Activated CD4-positive, alpha-beta memory T cell treated with anti-CD3 and anti-CD28 coated beads for 36 hours (primary cell): ENCODE data around the gene CRIM1. TPM values are rescaled to one million over a fixed set of nuclear protein-coding genes. Genes with fewer than 3 reads are reported as not detected.
"Not testable (repeated sequence)": the region's sequence is repeated elsewhere in the genome, so short reads cannot be mapped to it uniquely, and the experiment has no call there.

ENCODE experiments used
- CTCF ChIA-PET: fragments of 350-600 bp; sonication (Branson Sonifier 250); formaldehyde crosslinking; loops from one replicate; lab custom pipeline; 2021; ENCODE audit warnings: antibody characterized with exemption, inconsistent platforms; lab: Charles Lee
- POLR2A ChIA-PET: fragments of 350-600 bp; sonication (Branson Sonifier 250); formaldehyde crosslinking; loops from one replicate; lab custom pipeline; 2021; ENCODE audit warnings: antibody characterized with exemption; lab: Charles Lee
- DNase-seq: peaks from one replicate; pipeline ENCODE4 v3.0.0-alpha.2; 2020
- H3K27ac Mint-ChIP-seq: one replicate; pipeline ENCODE4 v1.8.0; 2021; ENCODE audit warnings: mixed read lengths
- H3K27me3 Mint-ChIP-seq: one replicate; pipeline ENCODE4 v1.8.0; 2021; ENCODE audit warnings: mixed read lengths
- H3K36me3 Mint-ChIP-seq: one replicate; pipeline ENCODE4 v1.8.0; 2021; ENCODE audit warnings: mixed read lengths
- H3K4me1 Mint-ChIP-seq: one replicate; pipeline ENCODE4 v1.8.0; 2021; ENCODE audit warnings: low read depth, mixed read lengths
- H3K4me3 Mint-ChIP-seq: one replicate; pipeline ENCODE4 v1.8.0; 2021; ENCODE audit warnings: mild to moderate bottlenecking, mixed read lengths
- H3K9me3 Mint-ChIP-seq: one replicate; pipeline ENCODE4 v1.8.0; 2021; ENCODE audit warnings: mixed read lengths
- intact Hi-C: fragments of 100-400 bp; cut with micrococcal nuclease; formaldehyde crosslinking; loops from one replicate; pipeline ENCODE4 v1.15.1; 2023
- total RNA-seq, 2 experiments: library from RNA; stranded (reverse); gene quantifications; one replicate each; pipeline ENCODE4 v1.2.3, GENCODE V29; 2021

Gene CRIM1
- 1 to 10 TPM; 5.3 to 5.5 TPM for total RNA-seq

GRCh38 chr2:36355151-36355889, at the start of gene CRIM1:
TSS of gene CRIM1 (plus strand) at chr2:36355778. CDS start at chr2:36356293, 515 bp downstream.
- intact Hi-C loops, result loop anchor here (5.0 kb wide), 3 partner anchors 107 to 378 kb away; partner anchors contain the start of gene FEZ2
- H3K4me1 Mint-ChIP-seq, result peaks cover 35% of the 10 kb centered on the region
- no peaks in the 10 kb centered on the region for H3K9me3 Mint-ChIP-seq
- peaks cover 40% of the 10 kb centered on the region for H3K27me3 Mint-ChIP-seq
- peak within 1 kb of the TSS; percentile 73 for H3K4me3 Mint-ChIP-seq
- ChIA-PET CTCF (interaction anchor here (0.6 to 1.3 kb wide), 3 partner anchors 163 to 383 kb away, joined by 3 to 5 read pairs (median 3); no protein-coding TSS in a partner anchor), POLR2A (no interaction called here)
- peak; percentile 69 for DNase-seq
- H3K27ac Mint-ChIP-seq, result no peak within 1 kb of the TSS
- H3K36me3 Mint-ChIP-seq, result no peaks in the 10 kb centered on the region

- H3K4me1 Mint-ChIP-seq, result peaks cover 25% of the 10 kb centered on the region
- no peak overlapping the region for H3K4me3 Mint-ChIP-seq
- intact Hi-C loops, result no loop called here
- H3K27ac Mint-ChIP-seq, result no peak overlapping the region
- no peaks in the 10 kb centered on the region for H3K9me3 Mint-ChIP-seq
- CTCF ChIA-PET, result no interaction called here
- DNase-seq, result no peak
- peaks cover 1% of the 10 kb centered on the region for H3K36me3 Mint-ChIP-seq
- peaks cover 2% of the 10 kb centered on the region for H3K27me3 Mint-ChIP-seq
- POLR2A ChIA-PET, result no interaction called here
These were observed 48.1 kb upstream of the CRIM1 start for GRCh38 chr2:36307441-36307840.

- POLR2A ChIA-PET, result interaction anchor here (1.5 kb wide), 1 partner anchor 16 kb away, joined by 4 read pairs; no protein-coding TSS in a partner anchor
- peaks cover 25% of the 10 kb centered on the region for H3K4me1 Mint-ChIP-seq
- not testable (repeated sequence) for DNase-seq, H3K27ac Mint-ChIP-seq, H3K9me3 Mint-ChIP-seq, H3K27me3 Mint-ChIP-seq, H3K36me3 Mint-ChIP-seq, H3K4me3 Mint-ChIP-seq
- CTCF ChIA-PET, result interaction anchor here (0.9 to 1.6 kb wide), 4 partner anchors 42 to 70 kb away, joined by 3 to 5 read pairs (median 4); no protein-coding TSS in a partner anchor
- intact Hi-C loops, result loop anchor here (1.0 to 2.0 kb wide), 3 partner anchors 33 to 163 kb away; no protein-coding TSS in a partner anchor
These were observed 45.1 kb upstream of the CRIM1 start for GRCh38 chr2:36310444-36310843.

- ChIA-PET CTCF (no interaction called here), POLR2A (no interaction called here)
These were observed 37.0 kb upstream of the CRIM1 start for GRCh38 chr2:36318547-36318946.

GRCh38 chr2:36322108-36322507, 33.5 kb upstream of the CRIM1 start:
- Mint-ChIP-seq H3K4me3 (no peak overlapping the region), H3K9me3 (peaks cover 4% of the 10 kb centered on the region), H3K27me3 (peaks cover 7% of the 10 kb centered on the region), H3K36me3 (peaks cover 3% of the 10 kb centered on the region), H3K4me1 (no peaks in the 10 kb centered on the region), H3K27ac (no peak overlapping the region)
- DNase-seq, result no peak
- intact Hi-C loops, result no loop called here
- CTCF ChIA-PET, result interaction anchor here (0.7 kb wide), 1 partner anchor 231 kb away, joined by 3 read pairs; no protein-coding TSS in a partner anchor
- POLR2A ChIA-PET, result no interaction called here

More at GRCh38 chr2:36318547-36318946, 37.0 kb upstream of the CRIM1 start:
- Mint-ChIP-seq H3K4me1 (no peaks in the 10 kb centered on the region), H3K27ac (no peak overlapping the region), H3K36me3 (peaks cover 2% of the 10 kb centered on the region), H3K9me3 (peaks cover 11% of the 10 kb centered on the region), H3K4me3 (no peak overlapping the region), H3K27me3 (peaks cover 5% of the 10 kb centered on the region)
- intact Hi-C loops, result no loop called here
- DNase-seq, result no peak

GRCh38 chr2:36326286-36326685, 29.3 kb upstream of the CRIM1 start:
- intact Hi-C loops, result no loop called here
- no peak for DNase-seq
- CTCF ChIA-PET, result no interaction called here
- Mint-ChIP-seq H3K36me3 (peaks cover 3% of the 10 kb centered on the region), H3K27me3 (peaks cover 7% of the 10 kb centered on the region), H3K9me3 (peaks cover 4% of the 10 kb centered on the region), H3K4me3 (no peak overlapping the region), H3K27ac (no peak overlapping the region), H3K4me1 (no peaks in the 10 kb centered on the region)
- POLR2A ChIA-PET, result no interaction called here

GRCh38 chr2:36329251-36329650, 26.3 kb upstream of the CRIM1 start:
- no peak overlapping the region for H3K27ac Mint-ChIP-seq
- no peaks in the 10 kb centered on the region for H3K9me3 Mint-ChIP-seq
- no peaks in the 10 kb centered on the region for H3K4me1 Mint-ChIP-seq
- H3K36me3 Mint-ChIP-seq, result no peaks in the 10 kb centered on the region
- intact Hi-C loops, result no loop called here
- CTCF ChIA-PET, result no interaction called here
- POLR2A ChIA-PET, result no interaction called here
- peaks cover 2% of the 10 kb centered on the region for H3K27me3 Mint-ChIP-seq
- no peak for DNase-seq
- no peak overlapping the region for H3K4me3 Mint-ChIP-seq

GRCh38 chr2:36329746-36330472, 25.7 kb upstream of the CRIM1 start:
- Mint-ChIP-seq H3K4me1 (no peaks in the 10 kb centered on the region), H3K27ac (no peak overlapping the region), H3K4me3 (no peak overlapping the region), H3K9me3 (no peaks in the 10 kb centered on the region), H3K36me3 (no peaks in the 10 kb centered on the region), H3K27me3 (peaks cover 2% of the 10 kb centered on the region)
- DNase-seq, result no peak
- ChIA-PET CTCF (interaction anchor here (1.3 kb wide), 1 partner anchor 23 kb away, joined by 3 read pairs; no protein-coding TSS in a partner anchor), POLR2A (no interaction called here)
- intact Hi-C loops, result loop anchor here (5.0 kb wide), 1 partner anchor 353 kb away; no protein-coding TSS in a partner anchor

- POLR2A ChIA-PET, result no interaction called here
- no peaks in the 10 kb centered on the region for H3K9me3 Mint-ChIP-seq
- H3K36me3 Mint-ChIP-seq, result no peaks in the 10 kb centered on the region
- H3K4me1 Mint-ChIP-seq, result no peaks in the 10 kb centered on the region
- intact Hi-C loops, result loop anchor here (5.0 kb wide), 1 partner anchor 353 kb away; no protein-coding TSS in a partner anchor
- no peak overlapping the region for H3K27ac Mint-ChIP-seq
- no peak for DNase-seq
- CTCF ChIA-PET, result interaction anchor here (1.3 kb wide), 1 partner anchor 22 kb away, joined by 3 read pairs; no protein-coding TSS in a partner anchor
- no peak overlapping the region for H3K4me3 Mint-ChIP-seq
- peaks cover 3% of the 10 kb centered on the region for H3K27me3 Mint-ChIP-seq
These were observed 24.8 kb upstream of the CRIM1 start for GRCh38 chr2:36330473-36331395.

GRCh38 chr2:36333350-36334012, 22.1 kb upstream of the CRIM1 start:
- intact Hi-C loops, result loop anchor here (5.0 kb wide), 1 partner anchor 356 kb away; no protein-coding TSS in a partner anchor
- Mint-ChIP-seq H3K9me3 (no peaks in the 10 kb centered on the region), H3K27me3 (peaks cover 1% of the 10 kb centered on the region), H3K36me3 (no peaks in the 10 kb centered on the region), H3K27ac (no peak overlapping the region), H3K4me1 (peaks cover 4% of the 10 kb centered on the region), H3K4me3 (no peak overlapping the region)
- POLR2A ChIA-PET, result no interaction called here
- CTCF ChIA-PET, result interaction anchor here (0.8 to 1.3 kb wide), 2 partner anchors 19 to 361 kb away, joined by 4 to 5 read pairs; no protein-coding TSS in a partner anchor
- no peak for DNase-seq

- ChIA-PET POLR2A (no interaction called here), CTCF (interaction anchor here (0.7 to 1.6 kb wide), 2 partner anchors 17 to 214 kb away, joined by 3 to 6 read pairs; no protein-coding TSS in a partner anchor)
- no peaks in the 10 kb centered on the region for H3K9me3 Mint-ChIP-seq
- H3K36me3 Mint-ChIP-seq, result no peaks in the 10 kb centered on the region
- no peak for DNase-seq
- H3K4me3 Mint-ChIP-seq, result no peak overlapping the region
- intact Hi-C loops, result no loop called here
- H3K27ac Mint-ChIP-seq, result no peak overlapping the region
- H3K27me3 Mint-ChIP-seq, result peaks cover 1% of the 10 kb centered on the region
- H3K4me1 Mint-ChIP-seq, result peaks cover 4% of the 10 kb centered on the region
These were observed 20.0 kb upstream of the CRIM1 start for GRCh38 chr2:36335597-36335996.
